ENCODE data around the gene STX18.

- no peak for TF ChIP-seq CTCF (IDR thresholded peaks at IDR 0.05; ENCODE audit: low read length)
- no peak for TF ChIP-seq EZH2 (optimal IDR thresholded peaks at IDR 0.05; ENCODE audit: low read depth, low read length)
These were observed 49.2 kb upstream of the STX18 start for GRCh38 chr4:4591071-4591470.
